Tibial artery (tissue), 4 donors: ENCODE data around the gene EPB41L4B.
"Not testable (repeated sequence)": the region's sequence is repeated elsewhere in the genome, so short reads cannot be mapped to it uniquely, and the experiment has no call there.

Source experiments
- DNase-seq, 2 donors: peaks; one replicate each; pipeline ENCODE4 v3.0.0-alpha.2; 2019
- H3K27ac ChIP-seq, 2 donors: fragments of 200-600 bp; sonication (generic) in 1 of 2; 1 replicate in 1 of 2; 2 replicates in 1 of 2; pipeline ENCODE4 v1.5.1; 2018 to 2019; ENCODE audit warnings: mild to moderate bottlenecking in 1 of 2
- H3K27me3 ChIP-seq, 2 donors: fragments of 200-600 bp; sonication (generic) in 1 of 2; one replicate each; pipeline versions ENCODE4 v1.5.1 to v1.6.0; 2016 to 2019
- H3K36me3 ChIP-seq, 3 donors: fragments of 200-600 bp; sonication (generic) in 2 of 3; one replicate each; pipeline ENCODE4 v1.5.1; 2016 to 2019; ENCODE audit warnings: mild to moderate bottlenecking in 2 of 3
- H3K4me1 ChIP-seq, 4 donors: fragments of 200-600 bp; sonication (generic) in 2 of 4; 1 replicate in 3 of 4; 2 replicates in 1 of 4; pipeline ENCODE4 v1.5.1; 2016 to 2019
- H3K4me3 ChIP-seq, 2 donors: fragments of 200-600 bp; sonication (generic) in 1 of 2; 1 replicate in 1 of 2; 2 replicates in 1 of 2; pipeline ENCODE4 v1.5.1; 2018 to 2019; ENCODE audit warnings: mild to moderate bottlenecking in 2 of 2
- H3K9me3 ChIP-seq, 3 donors: fragments of 200-600 bp; sonication (generic) in 1 of 3; one replicate each; pipeline ENCODE4 v1.5.1; 2016 to 2019
- intact Hi-C: fragments of 100-400 bp; cut with DNase I; formaldehyde crosslinking; loops from one replicate; pipeline ENCODE4 v1.15.0; 2023; ENCODE audit warnings: low total_unique reads
- TF ChIP-seq, protein P1 (sequence below), 2 experiments: fragments of 200-600 bp in 1 of 2; fragments of 450-650 bp in 1 of 2; IDR thresholded peaks; one replicate each; pipeline ENCODE4 v1.5.1; 2017 to 2019; ENCODE audit warnings: antibody characterized with exemption in 2 of 2, mild to moderate bottlenecking in 1 of 2, moderate library complexity in 1 of 2

The EPB41L4B gene

DNA sequence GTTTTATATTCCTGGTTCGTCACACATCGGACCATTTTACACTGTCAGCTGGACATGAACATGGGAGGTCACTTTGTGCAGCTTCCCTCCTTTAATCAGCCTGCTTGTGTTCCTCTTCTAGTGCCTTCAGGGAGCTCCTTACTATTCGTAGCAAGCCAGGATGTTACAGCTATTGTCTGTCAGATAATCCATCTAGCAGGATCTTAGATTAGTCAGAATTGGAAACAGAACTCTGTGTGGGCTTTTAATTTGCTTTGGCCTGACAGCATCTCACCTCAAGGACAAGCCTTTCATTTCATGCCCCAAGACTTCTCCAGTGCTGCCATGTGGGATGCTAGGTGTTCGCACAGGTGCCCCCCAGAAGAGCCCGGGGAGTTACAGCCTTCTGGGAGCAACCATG, 30.2 kb upstream of the EPB41L4B start:
- intact Hi-C loops: no loop called here
- TF ChIP-seq, protein P1, sequence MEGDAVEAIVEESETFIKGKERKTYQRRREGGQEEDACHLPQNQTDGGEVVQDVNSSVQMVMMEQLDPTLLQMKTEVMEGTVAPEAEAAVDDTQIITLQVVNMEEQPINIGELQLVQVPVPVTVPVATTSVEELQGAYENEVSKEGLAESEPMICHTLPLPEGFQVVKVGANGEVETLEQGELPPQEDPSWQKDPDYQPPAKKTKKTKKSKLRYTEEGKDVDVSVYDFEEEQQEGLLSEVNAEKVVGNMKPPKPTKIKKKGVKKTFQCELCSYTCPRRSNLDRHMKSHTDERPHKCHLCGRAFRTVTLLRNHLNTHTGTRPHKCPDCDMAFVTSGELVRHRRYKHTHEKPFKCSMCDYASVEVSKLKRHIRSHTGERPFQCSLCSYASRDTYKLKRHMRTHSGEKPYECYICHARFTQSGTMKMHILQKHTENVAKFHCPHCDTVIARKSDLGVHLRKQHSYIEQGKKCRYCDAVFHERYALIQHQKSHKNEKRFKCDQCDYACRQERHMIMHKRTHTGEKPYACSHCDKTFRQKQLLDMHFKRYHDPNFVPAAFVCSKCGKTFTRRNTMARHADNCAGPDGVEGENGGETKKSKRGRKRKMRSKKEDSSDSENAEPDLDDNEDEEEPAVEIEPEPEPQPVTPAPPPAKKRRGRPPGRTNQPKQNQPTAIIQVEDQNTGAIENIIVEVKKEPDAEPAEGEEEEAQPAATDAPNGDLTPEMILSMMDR (IDR thresholded peaks at IDR 0.05): no peak
- Histone ChIP-seq H3K36me3 (no peaks in the 10 kb centered on the region), H3K27ac (no peak overlapping the region), H3K4me3 (no peak overlapping the region), H3K4me1 (no peaks in the 10 kb centered on the region), H3K9me3 (no peaks in the 10 kb centered on the region), H3K27me3 (peaks cover 0 to 15% of the 10 kb centered on the region in 2 donors)
- DNase-seq: no peak

DNA sequence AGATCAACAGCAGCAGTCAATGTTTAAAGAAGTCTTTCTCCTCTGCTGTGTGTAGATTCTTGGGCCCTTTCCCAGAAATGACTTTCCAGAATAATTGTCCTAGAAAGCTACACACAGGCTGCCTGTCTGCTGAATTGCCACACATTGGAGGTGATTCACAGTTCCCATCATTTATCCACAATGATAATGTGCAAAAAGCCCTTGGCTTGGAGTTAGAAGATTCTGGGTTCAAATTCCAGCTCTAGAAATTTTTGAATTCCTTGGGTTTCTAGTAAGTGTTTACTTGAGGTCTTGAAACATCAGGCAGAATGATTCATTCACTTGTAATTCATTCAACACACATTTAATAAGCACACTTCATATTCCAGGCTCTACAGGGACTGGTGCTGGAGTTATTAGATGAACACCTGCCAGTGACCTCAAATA, 28.6 kb upstream of the EPB41L4B start:
- H3K9me3 ChIP-seq: no peaks in the 10 kb centered on the region
- H3K27ac ChIP-seq: no peak overlapping the region
- H3K27me3 ChIP-seq: peaks cover 0 to 10% of the 10 kb centered on the region in 2 donors
- no peaks in the 10 kb centered on the region for H3K4me1 ChIP-seq
- H3K36me3 ChIP-seq: no peaks in the 10 kb centered on the region
- DNase-seq: no peak
- intact Hi-C loops: no loop called here
- no peak overlapping the region for H3K4me3 ChIP-seq
- TF ChIP-seq, protein P1 (IDR thresholded peaks at IDR 0.05): no peak

DNA sequence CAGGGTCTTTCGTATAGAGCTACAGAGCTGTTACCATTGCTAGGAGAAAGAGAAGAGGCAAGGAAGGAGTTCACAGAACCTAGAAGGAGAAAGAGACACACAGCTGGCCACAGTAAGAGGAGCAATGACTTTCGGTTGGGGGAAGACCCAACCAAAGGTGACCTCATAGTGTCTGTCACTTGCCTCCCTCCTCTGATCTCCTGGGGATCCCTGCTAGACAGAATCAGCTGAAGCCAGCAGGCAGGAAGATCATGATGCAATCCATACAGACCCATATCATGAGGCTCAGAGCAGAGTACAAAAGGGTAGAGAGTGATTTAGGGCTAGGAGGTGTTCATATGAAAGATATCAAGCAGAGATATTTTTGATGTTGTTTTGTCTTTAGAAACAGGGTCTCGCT, 26.0 kb upstream of the EPB41L4B start:
- peaks cover 0 to 7% of the 10 kb centered on the region in 2 donors for H3K27me3 ChIP-seq
- H3K36me3 ChIP-seq: no peaks in the 10 kb centered on the region
- intact Hi-C loops: no loop called here
- no peak for DNase-seq
- H3K9me3 ChIP-seq: no peaks in the 10 kb centered on the region
- no peaks in the 10 kb centered on the region for H3K4me1 ChIP-seq
- TF ChIP-seq, protein P1 (IDR thresholded peaks at IDR 0.05): no peak
- H3K27ac ChIP-seq: no peak overlapping the region
- H3K4me3 ChIP-seq: no peak overlapping the region

DNA sequence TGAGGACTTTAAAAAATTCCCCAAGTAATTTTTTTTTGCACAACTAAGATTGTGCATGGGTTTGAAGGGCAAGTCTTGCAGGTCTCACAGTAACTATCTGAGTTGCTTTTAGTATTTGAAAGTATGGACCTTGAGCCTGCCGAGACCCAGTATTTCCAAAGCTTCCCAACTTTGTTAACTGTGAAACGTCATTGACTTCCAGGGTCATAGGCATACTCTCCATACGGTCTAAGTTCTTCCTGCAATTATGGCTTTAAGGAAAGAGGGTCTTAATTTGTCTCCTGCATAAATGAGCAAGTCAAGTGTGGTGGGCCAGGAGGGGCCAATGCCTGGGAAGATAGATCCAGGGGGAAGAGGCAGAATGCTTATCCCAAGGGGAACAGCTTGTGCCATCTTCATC, 24.0 kb upstream of the EPB41L4B start:
- Histone ChIP-seq H3K4me1 (no peaks in the 10 kb centered on the region), H3K36me3 (no peaks in the 10 kb centered on the region), H3K27ac (no peak overlapping the region), H3K27me3 (peaks cover 0 to 3% of the 10 kb centered on the region in 2 donors), H3K9me3 (no peaks in the 10 kb centered on the region), H3K4me3 (no peak overlapping the region)
- intact Hi-C loops: no loop called here
- TF ChIP-seq, protein P1 (IDR thresholded peaks at IDR 0.05): no peak
- DNase-seq: no peak

DNA sequence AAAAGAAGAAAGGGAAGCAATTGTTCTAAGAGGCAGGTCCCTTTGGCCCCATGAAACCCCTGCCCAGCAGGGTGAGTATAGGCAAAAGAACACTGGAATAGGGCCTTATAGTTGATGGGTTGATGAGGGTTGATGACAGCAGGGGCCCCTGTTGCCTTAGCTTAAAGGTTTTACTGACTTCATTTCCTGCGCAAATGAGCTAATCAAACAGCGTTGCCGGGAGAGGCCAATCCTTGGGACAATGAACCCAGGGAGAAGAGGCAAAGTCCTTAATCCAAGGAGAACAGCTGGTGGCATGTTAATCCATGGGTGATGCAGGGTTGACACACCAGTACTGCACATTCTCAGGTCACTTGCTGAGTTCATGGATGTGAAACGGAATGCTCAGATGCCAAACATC, 22.0 kb upstream of the EPB41L4B start:
- H3K27me3 ChIP-seq: peaks cover 0 to 3% of the 10 kb centered on the region in 2 donors
- peak in 1 of 2 donors; percentile 20 for DNase-seq
- TF ChIP-seq, protein P1 (IDR thresholded peaks at IDR 0.05): no peak
- no peak overlapping the region for H3K27ac ChIP-seq
- no peak overlapping the region for H3K4me3 ChIP-seq
- no peaks in the 10 kb centered on the region for H3K9me3 ChIP-seq
- H3K36me3 ChIP-seq: no peaks in the 10 kb centered on the region
- intact Hi-C loops: no loop called here
- no peaks in the 10 kb centered on the region for H3K4me1 ChIP-seq

DNA sequence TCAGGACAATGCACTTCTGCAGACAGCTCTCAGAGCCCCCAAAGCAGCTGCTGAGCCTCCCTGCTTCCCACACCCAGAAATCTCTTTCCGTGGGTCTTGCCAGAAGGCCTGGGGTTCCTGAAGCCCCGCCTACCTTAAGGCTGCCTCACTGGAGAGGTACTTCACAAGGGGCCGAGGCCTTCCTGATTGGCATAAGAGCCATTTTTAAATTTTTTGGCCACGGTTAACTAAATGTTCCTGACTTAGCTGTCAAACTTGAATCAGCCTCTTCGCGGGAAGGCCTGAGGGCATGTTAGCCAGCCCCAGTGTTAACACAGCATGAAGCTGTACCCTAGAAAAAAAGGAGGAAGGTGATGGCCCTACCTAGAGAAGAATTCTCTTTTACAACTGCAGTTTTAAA, 20.7 kb upstream of the EPB41L4B start:
- intact Hi-C loops: no loop called here
- H3K36me3 ChIP-seq: no peaks in the 10 kb centered on the region
- peak in 1 of 2 donors; percentile 37 for DNase-seq
- no peaks in the 10 kb centered on the region for H3K9me3 ChIP-seq
- no peaks in the 10 kb centered on the region for H3K4me1 ChIP-seq
- H3K27ac ChIP-seq: no peak overlapping the region
- H3K27me3 ChIP-seq: peaks cover 0 to 3% of the 10 kb centered on the region in 2 donors
- no peak overlapping the region for H3K4me3 ChIP-seq
- TF ChIP-seq, protein P1 (IDR thresholded peaks at IDR 0.05): no peak

DNA sequence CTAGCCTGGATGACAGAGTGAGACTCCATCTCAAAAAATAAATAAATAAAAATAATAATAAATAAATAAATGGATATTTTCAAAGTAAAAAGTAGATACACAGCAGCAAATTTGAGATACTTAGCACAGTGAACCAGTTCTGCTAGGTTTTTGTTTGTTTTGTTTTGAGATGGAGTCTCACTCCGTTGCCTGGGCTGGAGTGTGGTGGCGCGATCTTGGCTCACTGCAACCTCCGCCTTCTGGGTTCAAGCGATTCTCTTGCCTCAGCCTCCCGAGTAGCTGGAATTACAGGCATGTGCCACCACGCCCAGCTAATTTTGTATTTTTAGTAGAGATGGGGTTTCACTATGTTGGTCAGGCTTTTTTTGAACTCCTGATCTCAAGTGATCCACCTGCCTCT, 20.1 kb upstream of the EPB41L4B start:
- DNase-seq: peak in 1 of 2 donors; percentile 28
- H3K27ac ChIP-seq, intact Hi-C loops: not testable (repeated sequence)

More for the DNA sequence above, 20.1 kb upstream of the EPB41L4B start:
- not testable (repeated sequence) for H3K4me1 ChIP-seq, H3K27me3 ChIP-seq, H3K4me3 ChIP-seq, H3K36me3 ChIP-seq, H3K9me3 ChIP-seq
